Erythroblast (primary cell): Measurements from ENCODE around the gene LBX2.
"Not testable (repeated sequence)": the region's sequence is repeated elsewhere in the genome, so short reads cannot be mapped to it uniquely, and the experiment has no call there.

Source experiments
- DNase-seq, 2 experiments: peaks; one replicate each; lab custom pipeline; 2025; lab: John Stamatoyannopoulos, UW
- GATA1 ChIP-seq: IDR thresholded peaks from 2 replicates; pipeline ENCODE4 v1.6.1; 2011; ENCODE audit warnings: low read depth, mild to moderate bottlenecking, control low read depth, low read length, moderate library complexity
- POLR2A ChIP-seq: IDR thresholded peaks from 2 replicates; pipeline ENCODE4 v1.6.1; 2011; ENCODE audit warnings: mild to moderate bottlenecking, low read length

Gene LBX2

GRCh38 chr2:74472086-74472944 lies 27.1 kb downstream of the LBX2 start, which contains the start of gene MRPL53:
TSS of gene MRPL53 (minus strand) at chr2:74472680. CDS start at chr2:74472660, 20 bp downstream.
- DNase-seq: peak; percentile 96
- TF ChIP-seq GATA1 (no peak), POLR2A (peak; percentile 99)

- TF ChIP-seq POLR2A (no peak), GATA1 (no peak)
- DNase-seq: no peak
Measured at GRCh38 chr2:74471332-74472065, 27.9 kb downstream of the LBX2 start.

- not testable (repeated sequence) for DNase-seq
Measured at GRCh38 chr2:74470742-74471141, 28.7 kb downstream of the LBX2 start.

GRCh38 chr2:74464406-74464805 lies 35.0 kb downstream of the LBX2 start:
- no peak for TF ChIP-seq GATA1
- no peak for TF ChIP-seq POLR2A
- DNase-seq: no peak

GRCh38 chr2:74462786-74463105 lies 36.7 kb downstream of the LBX2 start:
- TF ChIP-seq POLR2A (no peak), GATA1 (no peak)
- no peak for DNase-seq

GRCh38 chr2:74462054-74462785 lies 37.2 kb downstream of the LBX2 start:
- TF ChIP-seq POLR2A: no peak
- no peak for TF ChIP-seq GATA1

GRCh38 chr2:74461187-74462053 lies 38.0 kb downstream of the LBX2 start:
- no peak for TF ChIP-seq POLR2A
- no peak for TF ChIP-seq GATA1
- DNase-seq: no peak

More at GRCh38 chr2:74462054-74462785, 37.2 kb downstream of the LBX2 start:
- DNase-seq: no peak

- not testable (repeated sequence) for DNase-seq
Measured at GRCh38 chr2:74460187-74460586, 39.2 kb downstream of the LBX2 start.

- DNase-seq: not testable (repeated sequence)
Measured at GRCh38 chr2:74459503-74460118, 39.8 kb downstream of the LBX2 start.

- DNase-seq: no peak
Measured at GRCh38 chr2:74458938-74459363, 40.5 kb downstream of the LBX2 start.

GRCh38 chr2:74458132-74458937 lies 41.1 kb downstream of the LBX2 start, which contains the start of gene WBP1:
TSS of gene WBP1 (plus strand) at chr2:74458438. CDS start at chr2:74458603, 165 bp downstream.
- TF ChIP-seq POLR2A (peak; percentile 88), GATA1 (no peak)

More at GRCh38 chr2:74458938-74459363, 40.5 kb downstream of the LBX2 start:
- TF ChIP-seq GATA1: no peak
- TF ChIP-seq POLR2A: no peak

More at GRCh38 chr2:74458132-74458937, 41.1 kb downstream of the LBX2 start, which contains the start of gene WBP1:
- peak; percentile 99 to 100 for DNase-seq
